Liver (tissue), 3 donors: Measurements from ENCODE around the gene RERE.

ENCODE experiments used
- ATF3 ChIP-seq: IDR thresholded peaks from 2 replicates; pipeline ENCODE4 v1.6.1; 2016; ENCODE audit warnings: antibody characterized with exemption
- CTCF ChIP-seq: fragments of 150-350 bp; IDR thresholded peaks from 2 replicates; pipeline ENCODE4 v1.5.1; 2017; ENCODE audit warnings: improper control_type of control experiment, low read depth, low read length; ENCODE audit not compliant: missing input control
- EGR1 ChIP-seq, 2 donors: IDR thresholded peaks; 2 replicates each; pipeline ENCODE4 v1.6.1; 2016 to 2018; ENCODE audit warnings: antibody characterized with exemption in 2 of 2, low read depth in 2 of 2
- FOXA1 ChIP-seq: IDR thresholded peaks from 2 replicates; pipeline ENCODE4 v1.6.1; 2016; ENCODE audit warnings: antibody characterized with exemption
- GABPA ChIP-seq, 2 donors: IDR thresholded peaks in 1 of 2; conservative IDR thresholded peaks in 1 of 2; 2 replicates each; pipeline ENCODE4 v1.6.1; 2016; ENCODE audit warnings: antibody characterized with exemption in 2 of 2, mild to moderate bottlenecking in 1 of 2, moderate library complexity in 1 of 2
- HNF4A ChIP-seq, 2 donors: conservative IDR thresholded peaks; 2 replicates each; pipeline ENCODE4 v1.6.1; 2016; ENCODE audit warnings: antibody characterized with exemption in 2 of 2, mild to moderate bottlenecking in 2 of 2
- NR2F2 ChIP-seq: IDR thresholded peaks from 2 replicates; pipeline ENCODE4 v1.6.1; 2016; ENCODE audit warnings: antibody characterized with exemption
- RAD21 ChIP-seq, 2 donors: IDR thresholded peaks; 2 replicates each; pipeline ENCODE4 v1.6.1; 2016; ENCODE audit warnings: antibody characterized with exemption in 2 of 2, mild to moderate bottlenecking in 2 of 2
- REST ChIP-seq: IDR thresholded peaks from 2 replicates; pipeline ENCODE4 v1.6.1; 2016; ENCODE audit warnings: antibody characterized with exemption, mild to moderate bottlenecking
- SP1 ChIP-seq: IDR thresholded peaks from 2 replicates; pipeline ENCODE4 v1.6.1; 2018; ENCODE audit warnings: antibody characterized with exemption, mild to moderate bottlenecking
- TAF1 ChIP-seq: conservative IDR thresholded peaks from 2 replicates; pipeline ENCODE4 v1.6.1; 2016; ENCODE audit warnings: antibody characterized with exemption, mild to moderate bottlenecking
- TF ChIP-seq, protein P1 (sequence below): IDR thresholded peaks from 2 replicates; pipeline ENCODE4 v1.6.1; 2016; ENCODE audit warnings: antibody characterized with exemption
- TF ChIP-seq, protein P2 (sequence below): IDR thresholded peaks from 2 replicates; pipeline ENCODE4 v1.6.1; 2016; ENCODE audit warnings: antibody characterized with exemption
- donor health status: healthy.
- donor health status: healthy.

DNA sequence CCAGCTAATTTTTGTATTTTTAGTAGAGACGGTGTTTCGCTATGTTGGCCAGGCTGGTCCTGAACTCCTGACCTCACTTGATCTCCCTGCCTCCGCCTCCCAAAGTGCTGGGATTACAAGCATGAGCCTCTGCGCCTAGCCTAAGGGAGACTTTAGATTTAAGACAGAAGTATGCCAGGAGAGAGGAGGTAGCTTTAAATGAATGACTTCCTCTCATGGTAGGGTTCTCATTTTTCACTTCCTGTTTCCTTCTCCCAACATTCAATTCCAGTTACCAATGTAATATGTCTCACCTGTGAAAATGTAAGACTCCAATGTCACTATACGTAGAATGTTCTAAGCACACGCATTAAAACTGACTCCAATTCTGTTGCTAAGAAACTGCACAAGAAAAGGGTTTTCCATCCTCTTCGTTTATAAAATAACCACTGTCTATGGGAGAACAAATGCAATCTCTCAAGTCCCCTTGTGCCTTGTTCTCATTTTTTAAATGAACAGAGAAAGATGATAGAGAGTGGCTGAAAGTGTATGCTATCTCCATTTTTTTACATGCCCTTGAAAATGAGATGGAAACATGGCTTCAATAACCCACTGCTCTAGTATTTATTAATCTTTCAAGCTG lies 359.6 kb downstream of the RERE start:
- TF ChIP-seq CTCF (no peak), REST (no peak), EGR1 (IDR thresholded peaks at IDR 0.05; ENCODE audit: low read depth in 2 of 2) (no peak), TAF1 (no peak), GABPA (IDR thresholded peaks at IDR 0.05 in 1 of 2, conservative IDR thresholded peaks at IDR 0.05 in 1 of 2) (no peak), HNF4A (conservative IDR thresholded peaks at IDR 0.05) (no peak), NR2F2 (no peak), ATF3 (no peak), RAD21 (IDR thresholded peaks at IDR 0.05) (no peak), FOXA1 (no peak), SP1 (no peak)
- TF ChIP-seq, protein P1, sequence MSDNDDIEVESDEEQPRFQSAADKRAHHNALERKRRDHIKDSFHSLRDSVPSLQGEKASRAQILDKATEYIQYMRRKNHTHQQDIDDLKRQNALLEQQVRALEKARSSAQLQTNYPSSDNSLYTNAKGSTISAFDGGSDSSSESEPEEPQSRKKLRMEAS: no peak
- TF ChIP-seq, protein P2, sequence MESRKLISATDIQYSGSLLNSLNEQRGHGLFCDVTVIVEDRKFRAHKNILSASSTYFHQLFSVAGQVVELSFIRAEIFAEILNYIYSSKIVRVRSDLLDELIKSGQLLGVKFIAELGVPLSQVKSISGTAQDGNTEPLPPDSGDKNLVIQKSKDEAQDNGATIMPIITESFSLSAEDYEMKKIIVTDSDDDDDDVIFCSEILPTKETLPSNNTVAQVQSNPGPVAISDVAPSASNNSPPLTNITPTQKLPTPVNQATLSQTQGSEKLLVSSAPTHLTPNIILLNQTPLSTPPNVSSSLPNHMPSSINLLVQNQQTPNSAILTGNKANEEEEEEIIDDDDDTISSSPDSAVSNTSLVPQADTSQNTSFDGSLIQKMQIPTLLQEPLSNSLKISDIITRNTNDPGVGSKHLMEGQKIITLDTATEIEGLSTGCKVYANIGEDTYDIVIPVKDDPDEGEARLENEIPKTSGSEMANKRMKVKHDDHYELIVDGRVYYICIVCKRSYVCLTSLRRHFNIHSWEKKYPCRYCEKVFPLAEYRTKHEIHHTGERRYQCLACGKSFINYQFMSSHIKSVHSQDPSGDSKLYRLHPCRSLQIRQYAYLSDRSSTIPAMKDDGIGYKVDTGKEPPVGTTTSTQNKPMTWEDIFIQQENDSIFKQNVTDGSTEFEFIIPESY: no peak
